ENCODE data around the gene EOMES. TPM values are rescaled to one million over a fixed set of nuclear protein-coding genes. Genes with fewer than 3 reads are reported as not detected.
A peak's percentile ranks its signal among the peaks of the same experiment; 100 is the strongest.

Gene EOMES
- total RNA-seq, 1 donor from 2014 or later: not detected

DNA sequence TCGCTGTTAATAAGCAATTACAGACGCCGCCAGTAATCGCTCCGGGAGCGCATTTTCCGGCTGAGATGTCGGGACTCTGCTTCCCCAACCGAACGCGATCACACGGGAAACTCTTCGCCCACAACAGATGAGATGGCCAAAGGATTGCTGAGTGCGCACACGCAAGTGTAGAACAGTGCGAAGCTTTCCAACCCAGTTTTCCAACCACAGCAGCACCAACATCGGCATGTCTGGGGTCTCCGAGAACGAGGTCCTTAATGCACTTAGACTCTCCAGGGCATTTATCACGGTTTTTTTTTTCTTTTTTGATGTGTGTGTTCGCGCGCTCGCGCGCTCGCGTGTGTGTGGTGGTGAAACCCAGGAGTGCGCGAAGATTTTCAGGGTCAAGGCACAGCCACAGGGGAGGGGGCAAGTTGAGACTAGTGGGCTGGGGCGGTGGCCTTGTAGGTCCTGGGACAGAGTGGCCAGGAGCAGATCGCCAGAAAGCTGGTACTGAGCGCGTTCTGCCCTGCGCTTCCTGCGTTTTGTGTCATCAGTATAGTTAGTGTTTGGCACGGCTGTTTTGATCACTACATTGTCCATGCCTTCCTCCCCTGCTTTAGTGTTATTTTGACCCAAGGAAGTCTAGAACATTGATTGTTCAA, 1.8 kb upstream of the EOMES start:
- Mint-ChIP-seq H3K36me3 (no peaks in the 10 kb centered on the region), H3K4me1 (ENCODE audit: unreplicated experiment) (peaks cover 21% of the 10 kb centered on the region), H3K9me3 (no peaks in the 10 kb centered on the region), H3K27me3 (peaks cover 94% of the 10 kb centered on the region), H3K27ac (no peak overlapping the region), H3K4me3 (peak overlapping the region; percentile 31)
- DNase-seq (ENCODE audit: extremely low spot score, unreplicated experiment): no peak
- TF ChIP-seq, protein P1, sequence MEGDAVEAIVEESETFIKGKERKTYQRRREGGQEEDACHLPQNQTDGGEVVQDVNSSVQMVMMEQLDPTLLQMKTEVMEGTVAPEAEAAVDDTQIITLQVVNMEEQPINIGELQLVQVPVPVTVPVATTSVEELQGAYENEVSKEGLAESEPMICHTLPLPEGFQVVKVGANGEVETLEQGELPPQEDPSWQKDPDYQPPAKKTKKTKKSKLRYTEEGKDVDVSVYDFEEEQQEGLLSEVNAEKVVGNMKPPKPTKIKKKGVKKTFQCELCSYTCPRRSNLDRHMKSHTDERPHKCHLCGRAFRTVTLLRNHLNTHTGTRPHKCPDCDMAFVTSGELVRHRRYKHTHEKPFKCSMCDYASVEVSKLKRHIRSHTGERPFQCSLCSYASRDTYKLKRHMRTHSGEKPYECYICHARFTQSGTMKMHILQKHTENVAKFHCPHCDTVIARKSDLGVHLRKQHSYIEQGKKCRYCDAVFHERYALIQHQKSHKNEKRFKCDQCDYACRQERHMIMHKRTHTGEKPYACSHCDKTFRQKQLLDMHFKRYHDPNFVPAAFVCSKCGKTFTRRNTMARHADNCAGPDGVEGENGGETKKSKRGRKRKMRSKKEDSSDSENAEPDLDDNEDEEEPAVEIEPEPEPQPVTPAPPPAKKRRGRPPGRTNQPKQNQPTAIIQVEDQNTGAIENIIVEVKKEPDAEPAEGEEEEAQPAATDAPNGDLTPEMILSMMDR (conservative IDR thresholded peaks at IDR 0.05): no peak

DNA sequence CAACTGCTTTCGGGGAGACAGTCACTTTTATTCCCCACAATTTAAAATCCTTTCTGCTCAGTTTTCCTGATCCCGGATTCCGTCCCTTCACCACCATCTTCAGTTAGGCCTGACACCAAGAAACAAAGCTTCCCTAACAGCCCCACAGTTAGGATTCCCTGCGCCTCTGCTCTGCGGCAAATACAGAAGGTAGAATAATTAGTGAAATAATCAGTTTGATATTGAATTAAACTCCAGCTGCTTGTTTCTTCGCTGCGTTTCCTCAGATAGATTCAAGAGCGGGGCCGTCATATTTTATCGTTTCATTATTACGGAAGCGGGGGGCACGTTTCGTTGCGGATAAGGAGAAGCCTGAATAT, 1.3 kb upstream of the EOMES start:
- peaks cover 21% of the 10 kb centered on the region for H3K4me1 Mint-ChIP-seq (ENCODE audit: unreplicated experiment)
- no peak for DNase-seq (ENCODE audit: extremely low spot score, unreplicated experiment)
- peaks cover 2% of the 10 kb centered on the region for H3K9me3 Mint-ChIP-seq
- peak overlapping the region; percentile 64 for H3K4me3 Mint-ChIP-seq
- no peaks in the 10 kb centered on the region for H3K36me3 Mint-ChIP-seq
- TF ChIP-seq, protein P1 (conservative IDR thresholded peaks at IDR 0.05): no peak
- peaks cover 94% of the 10 kb centered on the region for H3K27me3 Mint-ChIP-seq
- peak overlapping the region; percentile 13 for H3K27ac Mint-ChIP-seq

DNA sequence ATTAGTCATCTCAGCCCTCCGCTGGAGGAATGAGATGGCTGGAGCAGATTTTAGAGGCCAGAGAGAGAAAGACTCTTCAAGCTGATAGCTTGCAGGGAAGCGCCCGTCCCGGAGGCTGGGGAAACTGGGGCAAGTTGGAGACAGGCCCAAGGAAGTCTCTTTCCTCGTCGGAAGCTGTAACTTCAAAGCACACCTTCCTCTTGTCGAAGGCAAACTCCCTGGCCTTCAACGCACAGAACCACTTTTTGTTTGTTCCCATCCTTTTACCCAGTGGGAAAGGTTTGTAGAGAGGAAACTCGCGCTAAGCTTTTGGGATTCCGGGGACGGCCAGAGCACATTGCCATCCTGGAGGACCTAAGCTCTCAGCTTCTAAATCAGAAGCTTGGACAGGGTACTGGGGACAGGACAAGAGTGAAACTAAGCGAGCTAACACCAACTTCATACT, 900 bp upstream of the EOMES start:
- no peaks in the 10 kb centered on the region for H3K36me3 Mint-ChIP-seq
- no peak for DNase-seq (ENCODE audit: extremely low spot score, unreplicated experiment)
- H3K9me3 Mint-ChIP-seq: peaks cover 5% of the 10 kb centered on the region
- peaks cover 18% of the 10 kb centered on the region for H3K4me1 Mint-ChIP-seq (ENCODE audit: unreplicated experiment)
- H3K27ac Mint-ChIP-seq: peak overlapping the region; percentile 13
- TF ChIP-seq, protein P1 (conservative IDR thresholded peaks at IDR 0.05): no peak
- H3K27me3 Mint-ChIP-seq: peaks cover 94% of the 10 kb centered on the region
- H3K4me3 Mint-ChIP-seq: peak overlapping the region; percentile 77

DNA sequence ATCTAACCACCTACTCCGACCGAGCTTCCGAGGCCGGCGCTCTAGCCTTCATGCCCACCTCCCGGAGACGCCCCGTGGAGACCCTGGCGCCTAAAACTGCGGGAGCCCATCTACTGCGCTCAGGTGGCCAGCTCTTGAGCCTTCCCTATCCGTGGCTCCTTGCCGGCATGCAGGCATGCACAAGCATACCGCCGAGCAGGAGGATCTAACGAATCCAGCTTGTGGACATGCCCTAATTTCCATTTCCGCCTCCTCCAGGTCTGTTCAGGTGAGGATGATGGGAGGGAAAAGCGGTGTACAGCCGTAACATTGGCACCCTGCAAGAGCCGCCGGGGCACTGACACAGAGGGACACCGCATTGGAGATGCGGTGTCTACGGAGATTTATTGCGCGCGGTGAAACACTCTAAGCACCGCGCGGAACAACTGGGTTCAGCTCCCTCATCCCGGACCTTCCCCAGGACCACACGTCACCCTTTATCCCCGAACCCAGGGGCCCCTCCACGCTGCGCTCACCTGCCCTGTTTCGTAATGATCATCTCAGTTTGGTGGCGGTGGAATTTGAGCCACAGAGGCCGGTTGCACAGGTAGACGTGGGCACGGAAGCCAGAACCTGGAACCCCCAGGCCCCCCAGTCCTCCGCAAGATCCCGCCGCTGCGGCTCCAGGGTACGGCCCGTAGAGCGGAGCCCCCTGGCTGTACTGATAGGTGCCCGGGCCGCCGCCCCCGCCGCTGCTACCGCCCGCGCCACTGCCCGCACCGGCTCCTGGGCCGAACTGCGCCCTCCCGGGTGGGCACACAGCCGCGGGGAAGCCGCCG, 1.0 kb downstream of the EOMES start:
- Mint-ChIP-seq H3K4me1 (ENCODE audit: unreplicated experiment) (peaks cover 18% of the 10 kb centered on the region), H3K27ac (no peak overlapping the region), H3K36me3 (no peaks in the 10 kb centered on the region), H3K27me3 (peaks cover 94% of the 10 kb centered on the region), H3K9me3 (peaks cover 5% of the 10 kb centered on the region), H3K4me3 (peak overlapping the region; percentile 77)
- TF ChIP-seq, protein P1 (conservative IDR thresholded peaks at IDR 0.05): no peak
- no peak for DNase-seq (ENCODE audit: extremely low spot score, unreplicated experiment)

DNA sequence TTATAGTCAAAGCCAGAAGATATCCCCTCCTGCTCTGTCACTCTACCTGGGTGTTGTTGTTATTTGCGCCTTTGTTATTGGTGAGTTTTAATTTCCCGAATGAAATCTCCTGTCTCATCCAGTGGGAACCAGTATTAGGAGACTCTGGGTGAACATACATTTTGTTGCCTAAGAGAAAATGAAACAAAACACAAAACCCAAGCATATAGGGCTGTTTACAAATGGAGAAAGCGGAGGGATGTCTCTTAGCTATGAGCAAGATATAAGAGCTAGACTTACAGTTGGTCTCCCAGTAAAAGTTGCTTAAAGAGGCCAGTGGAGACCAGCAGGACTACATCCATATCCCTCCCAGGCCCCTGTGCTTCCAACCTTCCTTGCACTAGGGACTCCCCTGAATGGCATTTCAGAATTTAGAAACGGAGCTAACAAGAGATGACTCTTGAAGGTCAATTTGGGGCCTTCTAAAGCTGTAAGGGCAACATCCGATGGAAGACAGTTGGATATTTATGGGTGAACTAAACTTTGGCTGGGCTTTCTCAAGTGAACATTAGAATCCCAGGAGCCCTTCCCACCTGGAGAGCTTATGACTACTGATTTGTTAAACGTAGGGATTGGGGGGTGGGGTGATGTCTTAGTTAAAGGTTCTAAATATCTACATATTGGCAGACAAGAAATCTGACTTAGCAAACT, 2.7 kb downstream of the EOMES start:
- Mint-ChIP-seq H3K4me1 (ENCODE audit: unreplicated experiment) (peaks cover 23% of the 10 kb centered on the region), H3K27ac (no peak overlapping the region), H3K9me3 (peaks cover 5% of the 10 kb centered on the region), H3K36me3 (no peaks in the 10 kb centered on the region), H3K27me3 (peaks cover 94% of the 10 kb centered on the region), H3K4me3 (peak overlapping the region; percentile 40)
- DNase-seq (ENCODE audit: extremely low spot score, unreplicated experiment): no peak
- TF ChIP-seq, protein P1 (conservative IDR thresholded peaks at IDR 0.05): no peak

Measured in type B pancreatic cell (in vitro differentiated cells).